ENCODE measurements around the gene CIBAR2.
"Not testable (repeated sequence)": the region's sequence is repeated elsewhere in the genome, so short reads cannot be mapped to it uniquely, and the experiment has no call there.

CIBAR2 gene

DNA sequence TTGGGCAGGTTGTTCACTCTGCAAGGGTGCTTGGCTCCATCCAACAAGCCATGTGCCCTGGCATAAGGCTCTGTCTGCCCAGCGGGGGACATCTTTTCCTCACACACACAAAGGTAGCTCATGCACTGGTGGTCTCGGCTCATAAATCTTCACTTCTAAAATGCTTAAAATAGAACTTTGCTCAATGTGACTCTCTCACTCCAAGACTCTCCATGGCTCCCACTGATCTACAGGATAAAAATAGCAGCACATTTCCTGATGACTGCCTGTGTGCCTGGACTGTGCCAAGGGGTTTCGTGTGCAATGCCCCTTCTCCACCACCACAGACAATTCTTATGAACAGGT is 15.1 kb upstream of the CIBAR2 start:
- no peak for DNase-seq

DNA sequence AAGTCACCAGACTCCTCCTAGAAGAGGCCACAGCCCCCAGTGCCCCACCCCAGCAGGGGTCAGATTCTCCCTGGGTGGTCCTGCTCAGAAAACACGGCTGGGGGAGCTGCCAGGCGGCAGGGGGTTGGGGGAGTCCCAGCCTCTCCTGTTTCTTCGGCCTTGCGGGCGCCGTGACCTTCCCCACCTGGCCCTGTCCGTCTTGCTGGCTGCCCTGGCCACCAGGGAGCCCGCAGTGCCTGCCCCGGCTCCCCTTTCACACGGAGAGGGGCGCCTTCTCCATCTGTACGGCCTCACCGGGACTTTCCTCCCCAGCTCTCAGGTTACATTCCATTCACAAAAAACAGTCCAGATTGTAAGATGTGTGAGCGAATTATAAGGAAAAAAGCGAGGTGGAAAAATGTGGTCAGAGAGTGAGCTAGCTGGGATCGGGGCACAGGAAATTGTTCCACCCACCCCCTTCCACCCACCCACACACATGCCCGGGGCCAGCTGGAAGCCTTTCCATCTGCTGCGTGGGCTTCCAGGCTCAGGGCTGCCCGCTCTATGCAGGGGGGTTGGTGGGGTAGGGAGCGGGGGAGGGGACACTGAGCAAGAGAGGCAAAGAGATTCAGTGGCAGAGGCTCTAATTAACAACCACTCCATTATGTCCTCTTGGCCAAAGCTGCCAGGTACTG is 14.6 kb upstream of the CIBAR2 start:
- DNase-seq: peak in 1 of 2 experiments; percentile 45

DNA sequence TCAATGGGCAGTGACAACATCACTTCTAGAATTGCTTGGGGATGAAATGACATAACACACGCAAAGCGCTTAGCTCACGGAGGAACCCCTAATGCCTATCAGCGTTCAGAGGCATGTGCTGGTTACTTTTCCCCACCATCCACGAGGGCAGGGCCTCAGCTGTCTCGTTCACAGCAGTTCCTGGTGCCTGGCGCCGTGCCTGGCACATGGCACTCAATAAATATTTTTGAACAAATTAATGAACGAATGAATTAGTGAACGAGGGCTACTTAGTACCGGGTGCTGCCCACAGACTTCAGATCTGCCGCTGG is 14.1 kb upstream of the CIBAR2 start:
- DNase-seq: no peak

DNA sequence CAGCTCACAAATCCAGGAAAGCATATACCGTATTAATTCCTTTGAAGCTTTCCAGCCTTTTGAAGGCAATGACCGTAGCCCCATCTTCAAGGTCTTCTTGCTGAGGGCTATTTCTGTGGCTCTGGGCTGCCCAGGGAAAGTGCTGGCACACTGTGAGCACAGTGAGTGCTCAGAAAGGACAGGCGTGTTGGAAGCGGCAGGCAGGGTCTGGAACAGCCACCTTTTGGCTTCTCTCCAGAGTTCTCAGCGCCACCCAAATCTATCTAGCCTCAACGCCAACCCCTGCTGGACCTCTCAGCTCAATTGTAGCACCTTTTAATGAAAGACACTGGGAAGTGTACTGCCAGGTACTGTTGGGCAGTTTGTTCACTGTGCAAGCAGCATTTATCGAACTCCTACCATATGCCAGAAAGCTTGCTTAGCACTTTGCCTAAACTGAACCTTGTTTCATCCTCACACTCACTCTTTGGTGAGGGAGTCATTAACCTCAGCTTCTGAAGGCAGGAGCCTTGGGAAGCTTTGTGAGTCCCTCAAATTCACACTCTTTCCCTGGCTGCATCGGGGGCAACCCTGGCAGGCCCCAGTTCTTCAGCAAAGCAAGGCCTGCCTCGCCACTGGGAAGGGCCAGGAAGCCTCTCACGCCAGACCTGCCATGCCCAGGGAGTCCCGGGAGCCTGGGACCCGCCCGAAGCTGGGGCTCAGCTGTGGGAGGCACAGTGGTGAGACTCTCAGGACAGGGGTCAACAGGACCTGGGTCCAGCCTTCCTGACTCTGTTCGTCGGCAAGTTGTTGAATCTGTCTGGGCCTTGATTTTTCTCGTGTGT is 13.5 kb upstream of the CIBAR2 start:
- no peak for DNase-seq

DNA sequence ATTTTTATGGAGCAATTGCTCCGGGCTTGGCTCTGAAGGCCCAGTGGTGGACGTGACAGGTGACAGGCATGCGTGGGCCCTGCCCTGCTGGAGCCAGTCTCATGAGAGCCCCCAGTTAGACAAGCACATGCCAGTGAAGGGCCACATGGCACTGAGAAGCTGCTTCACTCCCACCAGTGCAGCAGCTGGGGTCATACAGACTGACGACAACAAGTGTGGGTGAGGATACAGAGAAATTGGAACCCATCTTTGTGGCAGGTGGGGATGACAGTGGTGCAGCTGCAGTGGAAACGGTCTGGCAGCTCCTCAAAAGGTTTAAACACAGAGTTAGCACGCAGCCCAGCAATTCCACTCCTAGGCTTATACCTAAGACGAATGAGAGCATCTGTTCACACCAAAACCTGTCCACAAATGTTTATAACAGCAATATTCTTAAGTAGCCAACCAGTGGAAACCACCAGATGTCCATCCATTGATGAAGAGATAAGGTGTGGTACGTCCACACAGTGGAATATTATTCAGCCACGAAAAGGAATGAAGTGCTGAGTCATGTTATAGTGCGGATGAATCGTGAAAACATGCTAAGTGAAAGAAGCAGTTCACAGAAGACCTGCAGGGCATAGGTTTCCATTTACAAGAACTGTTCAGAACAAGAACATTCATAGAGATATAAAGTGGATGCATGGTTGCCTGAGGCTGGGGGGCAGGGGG is 12.5 kb upstream of the CIBAR2 start:
- no peak for DNase-seq

DNA sequence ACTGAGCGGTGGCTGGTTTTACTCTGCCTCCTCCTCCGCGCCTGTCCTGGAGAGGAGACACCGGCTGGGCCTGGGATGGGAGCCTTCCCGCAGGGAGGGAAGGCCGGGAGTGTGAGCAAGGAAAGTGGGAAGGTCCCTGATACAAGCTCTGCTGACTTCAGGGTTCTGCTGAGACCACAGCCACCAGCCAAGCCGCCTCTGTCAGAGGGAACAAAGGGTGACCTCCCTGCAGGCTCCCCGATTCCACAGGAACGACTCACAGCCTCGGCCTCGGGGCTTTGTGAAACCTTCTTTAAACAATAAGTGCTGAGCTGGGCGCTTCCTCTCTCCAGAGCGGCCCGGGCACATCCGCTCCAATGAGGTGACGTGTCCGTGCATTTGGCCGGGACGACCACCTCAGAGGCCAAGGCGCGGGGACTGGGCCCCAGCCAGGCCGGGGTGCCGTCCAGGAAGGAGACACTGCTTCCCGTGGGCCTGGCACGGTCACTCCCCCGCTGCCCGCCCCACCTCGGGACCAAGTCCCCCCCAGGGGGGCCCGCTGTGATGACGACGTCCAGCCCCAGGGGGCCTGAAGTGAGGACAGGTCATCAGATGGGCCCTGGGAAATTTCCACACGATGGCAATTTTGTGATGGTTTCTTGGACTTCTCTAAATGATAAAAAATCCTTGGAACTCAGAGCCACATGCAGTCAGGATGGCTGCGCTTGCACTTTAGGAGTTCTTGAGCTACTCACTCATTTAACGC is 11.8 kb upstream of the CIBAR2 start:
- DNase-seq: no peak

DNA sequence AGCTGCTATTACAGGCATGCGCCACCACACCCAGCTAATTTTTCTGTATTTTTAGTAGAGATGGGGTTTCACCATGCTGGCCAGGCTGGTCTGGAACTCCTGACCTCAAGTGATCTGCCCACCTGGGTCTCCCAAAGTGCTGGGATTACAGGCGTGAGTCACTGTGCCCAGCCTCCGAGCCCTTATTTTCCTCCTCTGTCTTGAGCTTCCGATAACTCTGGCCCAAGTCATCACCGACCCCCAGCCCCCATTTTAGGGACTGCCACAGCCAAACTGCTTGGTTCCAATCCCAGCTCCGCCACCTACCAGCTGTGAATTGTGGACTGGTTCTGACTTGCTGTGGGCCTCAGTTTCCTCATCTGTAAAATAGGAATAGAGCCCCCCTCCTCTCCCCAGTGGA is 11.2 kb upstream of the CIBAR2 start:
- DNase-seq: not testable (repeated sequence)

DNA sequence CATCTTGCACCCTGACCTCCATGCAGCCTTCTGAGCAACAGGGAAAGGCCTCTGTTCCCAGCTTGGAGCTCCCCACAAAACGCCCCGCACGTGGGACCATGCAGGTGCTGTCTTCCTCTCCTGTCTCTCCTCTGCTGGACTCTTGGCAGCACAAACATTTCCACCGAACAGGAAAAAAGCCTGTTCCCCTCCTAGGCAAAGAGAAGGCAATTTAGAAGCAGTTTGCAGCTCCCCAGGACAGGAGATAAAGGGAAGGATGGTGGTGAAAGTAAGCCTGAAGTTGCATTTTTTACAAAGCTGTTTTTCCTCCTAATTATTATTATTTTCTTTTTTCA is 7.7 kb upstream of the CIBAR2 start:
- DNase-seq: no peak

DNA sequence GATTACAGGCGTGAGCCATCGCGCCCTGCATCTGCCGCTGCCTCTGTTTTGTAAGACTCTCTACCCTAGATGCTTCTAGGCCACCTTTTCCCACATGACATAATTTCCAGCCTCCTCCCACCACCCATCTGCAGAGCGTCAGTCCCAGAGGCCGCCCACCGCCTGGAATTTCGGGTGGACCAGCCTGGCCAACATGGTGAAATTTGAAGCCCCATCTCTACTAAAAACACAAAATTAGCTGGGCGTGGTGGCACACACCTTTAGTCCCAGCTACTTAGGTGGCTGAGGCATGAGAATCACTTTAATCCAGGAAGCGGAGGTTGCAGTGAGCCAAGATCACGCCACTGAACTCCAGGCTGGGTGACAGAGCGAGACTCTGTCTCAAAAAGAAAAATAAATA is 5.1 kb upstream of the CIBAR2 start:
- DNase-seq: no peak

DNA sequence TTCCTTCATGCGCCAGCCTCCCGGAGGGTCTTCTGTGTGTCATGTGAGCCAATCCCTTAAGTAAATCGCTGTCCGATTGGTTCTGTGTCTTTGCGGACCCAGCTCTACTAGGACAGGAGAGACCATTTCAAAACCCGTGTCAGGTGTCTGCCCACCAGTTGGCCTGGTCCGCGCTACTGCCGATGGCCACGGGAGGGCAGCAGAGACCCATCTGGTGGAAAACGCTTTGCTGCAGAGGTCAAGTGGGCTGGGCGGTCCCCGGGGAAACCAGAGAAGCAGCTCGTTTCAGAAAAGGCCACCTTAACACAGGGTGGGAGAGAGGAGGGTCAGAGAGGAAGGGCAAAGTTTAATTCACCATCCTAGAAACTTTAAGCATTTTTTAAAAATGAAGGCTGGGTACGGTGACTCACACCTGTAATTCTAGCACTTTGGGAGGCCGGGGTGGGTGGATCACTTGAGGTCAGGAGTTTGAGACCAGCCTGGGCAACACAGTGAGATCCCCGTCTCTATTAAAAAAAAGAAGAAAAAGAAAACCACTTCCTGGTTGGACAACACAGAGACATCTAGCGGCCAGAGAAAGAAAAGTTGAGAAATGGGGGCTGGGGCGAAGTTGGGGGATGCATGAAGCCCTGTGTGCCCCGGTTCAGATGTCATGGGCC is 2.8 kb upstream of the CIBAR2 start:
- peak; percentile 95 to 96 for DNase-seq

DNA sequence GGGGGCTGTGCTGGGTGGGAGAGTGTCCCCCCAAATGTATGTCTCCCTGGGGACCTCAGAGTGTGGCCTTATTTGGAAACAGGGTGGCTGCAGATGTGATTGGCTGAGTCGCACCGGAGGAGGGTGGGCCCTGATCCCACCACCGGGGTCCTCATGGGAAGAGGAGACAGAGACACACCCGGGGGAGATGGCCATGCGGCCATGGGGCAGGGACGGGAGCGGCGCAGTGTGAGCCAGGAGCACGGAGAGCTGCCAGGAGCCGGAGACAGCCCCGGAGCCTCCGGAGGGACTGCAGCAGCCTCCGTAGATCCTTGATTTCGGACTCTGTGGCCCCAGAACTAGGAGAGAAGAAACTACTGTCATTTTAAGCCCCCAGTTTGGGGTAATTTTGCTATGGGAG is 1.6 kb upstream of the CIBAR2 start:
- no peak for DNase-seq

DNA sequence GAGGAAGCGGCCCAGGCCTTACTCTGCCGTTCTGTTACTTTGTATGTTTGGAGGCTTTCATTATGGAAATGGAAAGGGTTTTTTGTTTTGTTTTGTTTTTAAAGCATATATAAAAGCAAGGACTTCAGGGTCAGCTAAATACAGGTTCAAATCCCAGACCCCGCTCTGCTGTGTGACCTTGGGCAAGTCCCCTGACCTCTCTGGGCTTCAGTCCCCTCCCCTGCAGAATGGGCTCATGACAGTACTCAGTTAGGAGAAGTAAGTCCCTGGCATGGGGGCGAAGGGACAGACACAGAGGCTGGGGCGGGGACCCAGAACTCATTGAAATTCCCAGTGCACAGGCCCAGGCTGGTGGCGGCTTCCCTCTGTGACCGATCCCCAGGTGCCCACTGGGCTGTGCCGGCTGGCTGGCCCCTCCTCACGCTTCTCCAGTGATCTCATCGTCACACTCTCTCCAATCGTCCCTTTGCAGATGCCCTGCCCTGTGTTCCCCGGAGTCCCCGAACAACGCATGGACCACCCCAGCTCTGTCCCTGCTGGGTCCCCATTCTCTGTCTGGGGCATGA is 979 bp upstream of the CIBAR2 start:
- no peak for DNase-seq

DNA sequence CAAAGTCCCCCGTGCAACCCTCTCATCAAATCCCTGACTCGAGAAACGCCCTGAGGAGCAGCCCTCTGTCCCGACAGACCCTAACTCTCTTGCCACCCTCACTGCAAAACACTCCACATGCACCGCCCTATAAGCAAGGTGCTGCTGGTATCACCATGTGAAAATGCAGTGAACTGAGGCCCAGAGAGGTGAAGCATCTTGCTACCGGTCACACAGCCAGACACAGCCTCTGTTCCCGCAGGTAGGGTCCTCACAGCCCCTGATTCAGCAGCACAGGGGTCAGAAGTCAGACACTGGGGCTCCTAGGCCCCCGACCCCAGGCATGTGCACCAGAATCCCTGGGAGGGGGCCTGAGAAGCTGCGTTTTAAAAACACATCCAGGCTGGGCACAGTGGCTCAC is 1.1 kb downstream of the CIBAR2 start:
- no peak for DNase-seq

DNA sequence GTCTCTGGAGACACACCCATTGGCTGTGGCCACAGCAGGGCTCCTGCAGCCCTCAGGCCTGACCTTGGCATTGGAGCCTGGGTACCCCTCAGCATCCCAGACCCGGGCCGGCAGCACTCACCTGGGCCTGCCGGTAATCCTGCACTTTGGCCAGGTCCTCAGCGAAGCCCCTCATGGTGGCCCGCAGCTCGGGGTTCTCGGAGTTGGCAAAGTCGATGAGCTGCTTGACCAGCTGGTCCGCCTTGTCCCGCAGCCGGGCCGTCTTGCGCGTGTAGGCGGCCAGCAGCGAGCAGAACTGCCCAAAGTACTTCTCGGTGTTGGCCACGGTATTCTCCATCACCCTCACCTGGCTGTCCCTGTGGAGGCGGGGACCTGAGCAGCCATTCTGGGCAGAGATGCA is 2.2 kb downstream of the CIBAR2 start:
- DNase-seq: no peak

DNA sequence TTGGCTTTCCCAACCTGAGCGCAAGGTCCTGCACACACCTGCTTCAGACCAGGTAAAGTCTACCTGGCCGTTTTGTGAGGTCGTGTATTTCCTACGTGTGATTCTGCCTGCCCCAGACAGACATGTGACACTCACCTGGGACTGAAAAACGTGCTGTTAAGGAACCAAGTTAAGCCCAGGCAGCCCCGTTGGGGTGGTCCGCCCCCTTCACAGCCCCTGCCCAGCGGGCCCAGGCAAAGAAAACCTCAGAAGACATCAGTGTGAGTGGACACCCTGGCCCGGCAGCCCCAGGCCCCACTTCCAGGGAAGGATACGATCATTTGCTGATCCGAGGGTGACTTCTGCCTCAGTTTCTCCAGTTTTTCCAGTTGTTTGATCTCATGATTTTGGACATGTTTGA is 4.7 kb downstream of the CIBAR2 start:
- DNase-seq: no peak

DNA sequence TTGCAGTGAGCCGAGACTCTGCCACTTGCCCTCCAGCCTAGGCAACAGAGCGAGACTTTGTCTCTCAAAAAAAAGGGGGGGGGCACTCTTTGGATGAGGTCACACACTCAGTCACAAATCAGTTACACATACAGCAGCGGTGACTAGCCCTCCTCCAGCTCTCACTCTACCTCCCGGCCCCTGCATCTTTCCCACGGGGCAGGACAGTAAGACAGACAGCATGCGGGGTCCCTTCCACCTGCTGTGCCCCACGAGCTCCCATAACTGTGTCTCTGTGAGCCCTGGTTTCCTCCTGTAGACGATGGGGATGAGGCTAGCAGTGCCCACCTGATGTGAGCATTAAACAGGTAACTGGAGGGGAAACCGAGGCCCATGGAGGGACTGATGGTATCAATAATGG is 5.2 kb downstream of the CIBAR2 start:
- DNase-seq: no peak

DNA sequence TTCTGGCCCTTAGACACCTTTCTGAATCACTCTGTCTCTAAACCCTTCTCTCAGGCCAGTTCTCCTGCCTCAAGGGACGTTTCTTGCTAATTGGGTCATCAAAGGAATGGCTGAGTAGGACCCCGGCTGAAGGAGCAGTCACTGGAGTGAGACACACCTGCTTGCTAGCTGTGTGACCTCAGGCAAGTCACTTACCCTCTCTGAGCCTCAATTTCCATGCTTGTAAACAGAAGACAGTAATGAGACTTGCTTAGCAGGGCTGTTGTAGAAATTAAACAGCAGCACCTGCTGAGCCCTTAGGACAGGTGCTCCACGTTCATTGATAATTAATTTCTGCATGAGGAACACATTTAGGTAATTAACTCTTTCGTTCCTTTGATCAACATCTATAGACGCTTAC is 6.8 kb downstream of the CIBAR2 start:
- DNase-seq: no peak

DNA sequence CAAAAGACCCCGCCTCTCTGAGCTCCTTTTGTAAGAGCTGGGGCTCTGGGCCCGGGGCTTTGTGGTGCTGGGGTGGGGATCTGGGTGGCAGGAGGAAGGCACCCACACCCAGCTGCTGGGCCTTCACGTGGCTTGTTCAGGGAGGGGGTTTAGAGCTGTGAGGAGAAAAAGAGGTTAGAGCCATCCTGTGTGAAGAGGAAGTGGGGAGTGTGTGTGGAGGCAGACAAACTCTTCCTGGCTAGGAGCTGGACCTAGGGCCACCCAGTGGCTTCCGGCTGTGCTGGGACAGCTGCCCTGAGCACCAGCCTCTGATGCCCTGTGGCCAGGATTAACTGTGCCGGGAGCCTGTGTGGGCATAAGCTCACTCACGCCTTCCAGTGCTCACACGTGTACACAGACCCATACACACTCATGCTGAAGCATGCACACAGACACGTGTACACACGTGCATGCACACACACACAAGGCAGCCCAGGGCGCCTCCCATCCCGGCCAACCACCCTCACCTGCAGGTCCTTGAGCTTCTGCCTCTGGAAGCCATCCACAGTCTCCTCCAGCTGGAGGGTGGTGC is 7.4 kb downstream of the CIBAR2 start:
- DNase-seq: peak in 1 of 2 experiments; percentile 43

DNA sequence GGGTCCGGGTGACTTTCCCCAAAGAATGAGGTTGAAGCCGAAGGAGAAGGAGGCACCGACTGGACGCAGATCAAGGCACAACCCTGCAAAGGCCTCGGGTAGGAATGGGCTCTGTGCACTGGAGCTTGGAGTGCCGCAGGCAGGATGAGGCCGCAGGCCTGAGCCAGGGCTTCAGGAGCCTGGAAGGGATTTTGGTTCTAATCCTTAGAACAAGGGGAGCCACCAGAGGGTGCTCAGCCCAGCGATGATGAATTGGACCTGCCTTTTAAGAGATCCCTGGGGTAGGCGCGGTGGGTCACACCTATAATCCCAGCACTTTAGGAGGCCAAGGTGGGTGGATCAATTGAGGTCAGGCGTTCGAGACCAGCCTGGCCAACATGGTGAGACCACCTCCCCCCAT is 8.1 kb downstream of the CIBAR2 start:
- no peak for DNase-seq

DNA sequence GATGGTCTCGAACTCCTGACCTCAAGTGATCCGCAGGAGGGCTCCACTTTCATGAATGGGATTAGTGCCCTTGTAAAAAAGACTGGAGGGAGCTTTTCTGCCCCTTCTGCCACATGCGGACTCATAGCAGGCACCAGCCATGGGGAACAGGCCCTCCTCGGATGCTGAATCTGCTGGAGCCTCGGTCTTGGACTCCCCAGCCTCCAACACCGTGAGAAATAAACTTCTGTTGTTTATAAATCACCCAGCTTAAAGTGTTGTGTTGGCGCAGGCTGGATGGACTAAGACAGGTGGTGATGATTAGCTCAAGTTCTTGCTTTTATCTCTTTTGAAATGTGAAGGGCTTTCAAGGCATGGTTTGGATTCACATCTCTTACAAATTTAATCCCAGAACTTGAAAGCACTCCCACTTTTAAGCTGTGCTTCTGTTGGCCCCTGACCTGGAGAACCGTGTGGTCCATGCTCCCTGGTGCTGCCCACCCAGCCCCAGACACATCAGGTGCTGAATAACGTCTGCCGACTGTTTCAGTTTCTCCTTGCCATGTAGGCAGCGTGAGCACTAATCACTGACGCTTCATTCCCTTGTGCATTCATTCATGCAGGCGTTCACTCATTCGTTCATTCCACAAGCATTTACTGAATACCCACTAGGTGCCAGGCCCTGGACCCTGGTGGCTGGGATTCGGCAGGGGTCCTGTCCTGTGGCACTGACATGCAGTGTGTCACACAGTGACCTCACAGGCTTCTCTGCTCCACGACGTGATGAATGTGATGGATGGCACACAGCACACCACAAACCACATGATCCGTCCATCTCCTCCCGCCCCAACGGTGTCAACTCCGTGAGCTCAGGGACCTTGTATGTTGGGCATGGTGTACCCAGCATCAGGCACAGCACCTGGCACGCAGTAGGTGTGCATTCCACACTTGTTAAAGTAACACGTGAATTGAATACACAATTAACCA is 8.9 kb downstream of the CIBAR2 start:
- no peak for DNase-seq

DNA sequence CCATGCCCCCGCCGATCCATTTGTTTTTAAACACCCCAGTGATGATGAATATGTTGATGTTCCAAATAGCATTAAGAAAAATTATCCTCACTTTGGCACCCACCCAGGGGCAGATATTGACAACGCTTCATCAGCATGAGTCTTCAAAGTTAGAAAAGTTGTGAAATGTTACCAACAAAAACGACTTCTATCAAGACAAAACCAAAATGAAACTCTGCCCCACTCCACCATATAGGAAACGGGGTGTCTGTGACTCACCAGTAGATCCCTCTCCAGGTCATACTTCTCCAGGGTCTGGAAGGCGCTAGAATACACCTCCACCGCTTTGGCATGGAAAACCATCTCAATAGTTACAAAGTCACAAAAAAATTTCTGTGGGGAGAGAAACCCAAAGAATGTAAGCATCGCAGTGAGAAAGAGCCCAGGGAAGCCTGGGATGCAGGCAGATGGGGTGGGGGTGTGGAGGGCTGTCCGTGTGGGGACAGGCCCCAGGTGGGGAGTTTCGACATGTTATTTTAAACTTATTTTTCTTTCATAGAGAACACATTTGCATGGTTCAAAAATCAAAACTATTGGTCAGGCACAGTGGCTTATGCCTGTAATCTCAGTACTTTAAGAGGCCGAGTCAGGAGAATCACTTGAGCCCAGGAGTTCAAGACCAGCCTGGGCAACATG is 10.2 kb downstream of the CIBAR2 start:
- no peak for DNase-seq

Measured in activated T-cell treated with anti-CD3 and anti-CD28 coated beads, Interleukin-2, amount 50 U/mL, for 48 hours (primary cell).